Measurements from ENCODE around the gene DMRT2.

The DMRT2 gene

GRCh38 chr9:1051210-1051583 is 1.0 kb downstream of the DMRT2 start:
- H3K4me3 ChIP-seq (ENCODE audit: low read depth, low read length): no peak overlapping the region
- in situ Hi-C loops (cut with HindIII; ENCODE audit: low sequenced_read_pairs): no loop called here
- DNase-seq (ENCODE audit: low read depth, low spot score): no peak
- no peak for TF ChIP-seq CTCF (IDR thresholded peaks at IDR 0.05; ENCODE audit: low read depth, low read length)

- DNase-seq (ENCODE audit: low read depth, low spot score): no peak
- H3K4me3 ChIP-seq (ENCODE audit: low read depth, low read length): no peak overlapping the region
- in situ Hi-C loops (cut with HindIII; ENCODE audit: low sequenced_read_pairs): no loop called here
- no peak for TF ChIP-seq CTCF (IDR thresholded peaks at IDR 0.05; ENCODE audit: low read depth, low read length)
Observed at GRCh38 chr9:1051584-1052275, 1.6 kb downstream of the DMRT2 start.

- TF ChIP-seq CTCF (IDR thresholded peaks at IDR 0.05; ENCODE audit: low read depth, low read length): no peak
- DNase-seq (ENCODE audit: low read depth, low spot score): no peak
- H3K4me3 ChIP-seq (ENCODE audit: low read depth, low read length): no peak overlapping the region
- in situ Hi-C loops (cut with HindIII; ENCODE audit: low sequenced_read_pairs): no loop called here
Observed at GRCh38 chr9:1052365-1053281, 2.5 kb downstream of the DMRT2 start.

- no peak for TF ChIP-seq CTCF (IDR thresholded peaks at IDR 0.05; ENCODE audit: low read depth, low read length)
- no peak for DNase-seq (ENCODE audit: low read depth, low spot score)
- H3K4me3 ChIP-seq (ENCODE audit: low read depth, low read length): no peak overlapping the region
- in situ Hi-C loops (cut with HindIII; ENCODE audit: low sequenced_read_pairs): no loop called here
Observed at GRCh38 chr9:1053282-1053621, 3.1 kb downstream of the DMRT2 start.

GRCh38 chr9:1053986-1054425 is 3.8 kb downstream of the DMRT2 start:
- DNase-seq (ENCODE audit: low read depth, low spot score): no peak
- no peak for TF ChIP-seq CTCF (IDR thresholded peaks at IDR 0.05; ENCODE audit: low read depth, low read length)
- in situ Hi-C loops (cut with HindIII; ENCODE audit: low sequenced_read_pairs): no loop called here
- no peak overlapping the region for H3K4me3 ChIP-seq (ENCODE audit: low read depth, low read length)

GRCh38 chr9:1055166-1055565 is 5.0 kb downstream of the DMRT2 start:
- TF ChIP-seq CTCF (IDR thresholded peaks at IDR 0.05; ENCODE audit: low read depth, low read length): no peak
- no peak for DNase-seq (ENCODE audit: low read depth, low spot score)
- in situ Hi-C loops (cut with HindIII; ENCODE audit: low sequenced_read_pairs): no loop called here
- H3K4me3 ChIP-seq (ENCODE audit: low read depth, low read length): no peak overlapping the region

All from astrocyte of the spinal cord (primary cell).